HCT116 (cell line): ENCODE data around the gene ATXN7L1. TPM values are rescaled to one million over a fixed set of nuclear protein-coding genes. Genes with fewer than 3 reads are reported as not detected.

ENCODE experiments used
- ATAC-seq: fragments of 200-7000 bp; cut with Tn5 transposase; 2 replicates; pipeline ENCODE4 v1.9.1; 2020; ENCODE audit warnings: mild to moderate bottlenecking, moderate library complexity
- BruUV-seq: library from RNA; stranded (reverse); fragments of 400-500 nt; replicated peaks from 2 replicates; lab custom pipeline; 2021; lab: Mats Ljungman, UMichigan
- CTCF ChIA-PET: fragments of 300-600 bp; sonication (Branson Sonifier 250); formaldehyde crosslinking; loops from one replicate; lab custom pipeline; 2021; ENCODE audit warnings: antibody characterized with exemption; lab: Charles Lee
- POLR2A ChIA-PET: fragments of 300-600, 350-600 bp; sonication (Branson Sonifier 250); formaldehyde crosslinking; loops from one replicate; lab custom pipeline; 2021; ENCODE audit warnings: antibody characterized with exemption; lab: Charles Lee
- RAD21 ChIA-PET, 2 experiments: fragments of 300-600 bp; sonication (Branson Sonifier 250); formaldehyde crosslinking; loops; one replicate each; lab custom pipeline; 2023; ENCODE audit warnings: low total read pairs in 2 of 2; ENCODE audit not compliant: uncharacterized antibody in 2 of 2, unreplicated experiment in 2 of 2, low non-redundant PET in 1 of 2; lab: Charles Lee
- DNase-seq: peaks from one replicate; pipeline ENCODE4 v3.0.0-alpha.2; 2010; ENCODE audit warnings: low read depth, low spot score
- H2AFZ ChIP-seq: fragments of 200-600 bp; shearing (Covaris generic), sonication (generic); 2 replicates; pipeline ENCODE4 v1.6.1; 2017; ENCODE audit warnings: low read depth, mixed run types, mixed read lengths, antibody characterized with exemption, low read length; ENCODE audit not compliant: poor library complexity, severe bottlenecking
- H3K27ac ChIP-seq: 2 replicates; pipeline ENCODE4 v1.5.1; 2012; ENCODE audit warnings: low read depth, low read length
- H3K27me3 ChIP-seq: fragments of 200-600 bp; sonication (generic); 2 replicates; pipeline ENCODE4 v1.6.1; 2016; ENCODE audit warnings: mixed run types, low read length, mixed read lengths; ENCODE audit not compliant: insufficient read depth
- H3K36me3 ChIP-seq, 2 experiments: fragments of 200-500 bp in 1 of 2; fragments of 200-600 bp in 1 of 2; sonication (Bioruptor generic) in 1 of 2; sonication (generic) in 1 of 2; 2 replicates each; pipeline versions ENCODE4 v1.5.1 to v1.6.1; 2014 to 2016; ENCODE audit warnings: low read length in 2 of 2, inconsistent platforms in 1 of 2, mixed read lengths in 1 of 2, mixed run types in 1 of 2; ENCODE audit not compliant: insufficient read depth in 2 of 2, control insufficient read depth in 1 of 2
- H3K4me1 ChIP-seq, 2 experiments: fragments of 200-600 bp in 1 of 2; sonication (generic) in 1 of 2; 2 replicates each; pipeline versions ENCODE4 v1.5.1 to v1.6.1; 2012 to 2017; ENCODE audit warnings: low read length in 2 of 2, inconsistent platforms in 1 of 2, mild to moderate bottlenecking in 1 of 2, mixed read lengths in 1 of 2, mixed run types in 1 of 2, moderate library complexity in 1 of 2; ENCODE audit not compliant: insufficient read depth in 2 of 2, control insufficient read depth in 1 of 2
- H3K4me2 ChIP-seq: fragments of 200-600 bp; sonication (generic); 2 replicates; pipeline ENCODE4 v1.6.1; 2017; ENCODE audit warnings: mixed run types, low read length, mixed read lengths
- H3K4me3 ChIP-seq, 2 experiments: fragments of 200-600 bp in 1 of 2; sonication (generic) in 1 of 2; replicated peaks in 1 of 2; 2 replicates each; pipeline ENCODE4 v1.5.1; 2011 to 2016; ENCODE audit warnings: low read length in 2 of 2, control low read depth in 1 of 2, low read depth in 1 of 2, mild to moderate bottlenecking in 1 of 2, mixed read lengths in 1 of 2, mixed run types in 1 of 2
- H3K79me2 ChIP-seq: fragments of 200-600 bp; sonication (generic); 2 replicates; pipeline ENCODE4 v1.6.1; 2017; ENCODE audit warnings: mild to moderate bottlenecking, mixed run types, low read length, moderate library complexity, mixed read lengths; ENCODE audit not compliant: insufficient read depth
- H3K9ac ChIP-seq: fragments of 200-600 bp; sonication (generic); 2 replicates; pipeline ENCODE4 v1.6.1; 2016; ENCODE audit warnings: low read length, mixed read lengths
- H3K9me2 ChIP-seq: fragments of 200-600 bp; sonication (generic), shearing (Covaris generic); 2 replicates; pipeline ENCODE4 v1.6.1; 2017; ENCODE audit warnings: mixed run types, mild to moderate bottlenecking, moderate library complexity; ENCODE audit not compliant: insufficient read depth
- H3K9me3 ChIP-seq, 2 experiments: fragments of 200-500 bp in 1 of 2; fragments of 200-600 bp in 1 of 2; sonication (Bioruptor generic) in 1 of 2; sonication (generic) in 1 of 2; 2 replicates each; pipeline ENCODE4 v1.6.1; 2014 to 2017; ENCODE audit warnings: low read length in 2 of 2, mixed read lengths in 2 of 2, inconsistent platforms in 1 of 2, low read depth in 1 of 2, mild to moderate bottlenecking in 1 of 2, mixed run types in 1 of 2, moderate library complexity in 1 of 2; ENCODE audit not compliant: control insufficient read depth in 1 of 2, insufficient read depth in 1 of 2
- H4K20me1 ChIP-seq: fragments of 200-600 bp; sonication (generic), shearing (Covaris generic); 2 replicates; pipeline ENCODE4 v1.6.1; 2017; ENCODE audit warnings: mixed run types, mild to moderate bottlenecking, moderate library complexity; ENCODE audit not compliant: insufficient read depth
- CBX3 ChIP-seq: IDR thresholded peaks from 2 replicates; pipeline ENCODE4 v1.6.1; 2012; ENCODE audit warnings: low read depth
- CEBPB ChIP-seq: IDR thresholded peaks from 2 replicates; pipeline ENCODE4 v1.6.1; 2012; ENCODE audit warnings: low read depth
- EGR1 ChIP-seq: IDR thresholded peaks from 2 replicates; pipeline ENCODE4 v1.6.1; 2012; ENCODE audit warnings: low read depth
- ELF1 ChIP-seq: IDR thresholded peaks from 2 replicates; pipeline ENCODE4 v1.6.1; 2012; ENCODE audit warnings: low read depth, borderline replicate concordance
- EZH2 ChIP-seq: fragments of 200-600 bp; sonication (generic); IDR thresholded peaks from 2 replicates; pipeline ENCODE4 v1.6.1; 2017; ENCODE audit warnings: antibody characterized with exemption, mixed run types
- FOSL1 ChIP-seq: IDR thresholded peaks from 2 replicates; pipeline ENCODE4 v1.6.1; 2012; ENCODE audit warnings: low read depth
- JUND ChIP-seq: IDR thresholded peaks from 2 replicates; pipeline ENCODE4 v1.6.1; 2012
- POLR2A ChIP-seq: IDR thresholded peaks from 2 replicates; pipeline ENCODE4 v1.7.0; 2011; ENCODE audit warnings: borderline replicate concordance; ENCODE audit not compliant: insufficient read depth, insufficient read length; ENCODE audit errors: extremely low read depth
- POLR2AphosphoS5 ChIP-seq: IDR thresholded peaks from 2 replicates; pipeline ENCODE4 v1.6.1; 2011; ENCODE audit warnings: mild to moderate bottlenecking, low read depth, low read length, moderate library complexity
- RAD21 ChIP-seq: IDR thresholded peaks from 2 replicates; pipeline ENCODE4 v1.6.1; 2012; ENCODE audit warnings: low read depth, mild to moderate bottlenecking
- SIN3A ChIP-seq: IDR thresholded peaks from 2 replicates; pipeline ENCODE4 v1.6.1; 2012; ENCODE audit warnings: low read depth
- SP1 ChIP-seq: IDR thresholded peaks from 2 replicates; pipeline ENCODE4 v1.6.1; 2012; ENCODE audit warnings: low read depth
- TCF7L2 ChIP-seq: IDR thresholded peaks from 2 replicates; pipeline ENCODE4 v1.7.0; 2011; ENCODE audit warnings: borderline replicate concordance, inconsistent platforms; ENCODE audit not compliant: insufficient read depth, insufficient read length; ENCODE audit errors: extremely low read depth
- intact Hi-C: fragments of 100-400 bp; cut with micrococcal nuclease; formaldehyde crosslinking; loops from 2 replicates; pipeline ENCODE4 v1.10.0; 2022
- total RNA-seq: library from RNA; stranded (reverse); gene quantifications from one replicate; pipeline ENCODE4 v1.2.1, GENCODE V29; 2021; ENCODE audit not compliant: unreplicated experiment
- TF ChIP-seq, protein P1 (sequence below): IDR thresholded peaks from 2 replicates; pipeline ENCODE4 v1.6.1; 2011; ENCODE audit warnings: mild to moderate bottlenecking, low read length, moderate library complexity; ENCODE audit not compliant: insufficient replicate concordance; ENCODE audit errors: extremely low read depth
- TF ChIP-seq, protein P2 (sequence below): IDR thresholded peaks from 2 replicates; pipeline ENCODE4 v1.6.1; 2012
- TF ChIP-seq, protein P3 (sequence below): IDR thresholded peaks from 2 replicates; pipeline ENCODE4 v1.6.1; 2012

The ATXN7L1 gene
- total RNA-seq, 1 experiment from 2014 or later: 11.5 TPM

DNA sequence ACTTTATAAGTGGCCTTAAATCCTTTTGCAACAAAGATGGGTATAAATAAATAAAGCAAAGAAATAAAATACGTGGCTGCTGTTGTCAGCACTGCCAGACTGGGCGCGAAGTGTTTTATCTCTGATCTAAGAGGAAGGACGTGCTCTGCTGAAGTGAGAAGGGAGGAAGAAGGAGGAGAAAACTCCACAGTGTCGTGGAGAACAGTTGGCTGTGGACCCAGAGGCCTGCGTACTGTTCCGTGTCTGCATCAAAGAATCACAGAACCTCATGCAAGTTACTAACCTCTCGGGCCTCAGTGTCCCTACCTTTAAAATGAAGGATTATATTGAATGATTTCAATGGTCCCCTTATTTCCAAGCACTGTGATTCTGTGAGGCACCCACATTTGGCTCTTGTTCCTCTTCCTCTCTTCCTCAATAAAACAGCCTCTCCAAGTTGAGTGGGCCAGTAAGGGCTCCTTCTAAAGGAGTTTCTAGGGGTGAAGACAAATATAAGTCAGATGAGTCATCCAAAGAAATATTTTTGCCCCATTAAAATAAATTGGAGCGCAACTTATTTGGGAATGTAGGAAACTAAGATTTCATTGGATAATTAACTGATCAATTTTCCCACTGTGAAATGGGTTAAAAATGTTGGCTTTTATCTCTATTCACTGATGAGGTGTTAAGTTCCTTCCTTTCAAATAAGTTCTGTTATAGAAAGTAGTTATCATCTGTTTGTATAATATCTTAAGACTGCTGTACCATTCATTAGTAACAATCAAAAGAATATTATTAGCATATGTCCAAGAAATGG lies 168.2 kb downstream of the ATXN7L1 start:
- H2AFZ ChIP-seq: no peak overlapping the region
- CTCF ChIA-PET: no interaction called here
- H3K36me3 ChIP-seq: no peaks in the 10 kb centered on the region
- no peak overlapping the region for H3K9ac ChIP-seq
- no peak overlapping the region for H3K4me2 ChIP-seq
- no peak for DNase-seq
- no TSS peak for BruUV-seq
- H3K9me3 ChIP-seq: peaks cover 7 to 12% of the 10 kb centered on the region in 2 experiments; a peak in 3 of 4 replicates
- no peaks in the 10 kb centered on the region for H4K20me1 ChIP-seq
- TF ChIP-seq JUND (no peak), TCF7L2 (no peak), POLR2AphosphoS5 (no peak), ELF1 (no peak)
- POLR2A ChIA-PET: no interaction called here
- H3K4me1 ChIP-seq: no peaks in the 10 kb centered on the region
- ATAC-seq: no peak
- no peaks in the 10 kb centered on the region for H3K9me2 ChIP-seq
- no peak overlapping the region for H3K4me3 ChIP-seq
- RAD21 ChIA-PET: no interaction called here
- intact Hi-C loops: no loop called here
- H3K27ac ChIP-seq: no peak overlapping the region
- no peaks in the 10 kb centered on the region for H3K27me3 ChIP-seq
- H3K79me2 ChIP-seq: no peaks in the 10 kb centered on the region

DNA sequence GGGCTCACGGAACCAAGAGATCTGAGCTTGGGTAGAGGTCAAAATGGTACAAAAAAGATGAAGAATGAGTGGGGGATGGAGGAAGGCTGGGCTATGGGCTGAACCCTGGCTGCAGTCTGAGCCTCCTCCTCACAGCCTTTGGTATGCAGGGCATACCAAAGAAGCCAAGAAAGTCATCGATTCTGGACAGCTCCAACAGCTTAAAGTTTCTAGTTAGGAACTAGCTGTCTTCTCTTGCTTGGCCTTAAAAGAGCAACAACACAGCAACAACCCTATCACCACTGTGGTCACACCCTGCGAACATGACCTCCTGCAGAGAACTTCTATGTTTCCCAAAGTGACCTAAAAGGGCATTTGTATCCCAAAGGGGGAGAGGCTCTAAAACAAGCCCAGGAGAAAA lies 169.0 kb downstream of the ATXN7L1 start:
- intact Hi-C loops: no loop called here
- Histone ChIP-seq H3K9me2 (no peaks in the 10 kb centered on the region), H2AFZ (no peak overlapping the region), H3K79me2 (no peaks in the 10 kb centered on the region), H3K4me3 (no peak overlapping the region), H3K4me1 (no peaks in the 10 kb centered on the region), H3K9me3 (peaks cover 7 to 12% of the 10 kb centered on the region in 2 experiments; a peak in 3 of 4 replicates), H3K27me3 (no peaks in the 10 kb centered on the region), H3K36me3 (no peaks in the 10 kb centered on the region), H3K9ac (no peak overlapping the region), H3K4me2 (no peak overlapping the region), H3K27ac (no peak overlapping the region), H4K20me1 (no peaks in the 10 kb centered on the region)
- ATAC-seq (no peak), DNase-seq (no peak)
- RAD21 ChIA-PET: no interaction called here
- no TSS peak for BruUV-seq
- CTCF ChIA-PET: no interaction called here
- POLR2A ChIA-PET: no interaction called here
- TF ChIP-seq EGR1 (no peak), EZH2 (no peak), POLR2AphosphoS5 (no peak), RAD21 (no peak), TCF7L2 (no peak), SIN3A (no peak), SP1 (no peak), CEBPB (no peak), ELF1 (no peak), CBX3 (no peak), FOSL1 (no peak), POLR2A (no peak)
- TF ChIP-seq, protein P1, sequence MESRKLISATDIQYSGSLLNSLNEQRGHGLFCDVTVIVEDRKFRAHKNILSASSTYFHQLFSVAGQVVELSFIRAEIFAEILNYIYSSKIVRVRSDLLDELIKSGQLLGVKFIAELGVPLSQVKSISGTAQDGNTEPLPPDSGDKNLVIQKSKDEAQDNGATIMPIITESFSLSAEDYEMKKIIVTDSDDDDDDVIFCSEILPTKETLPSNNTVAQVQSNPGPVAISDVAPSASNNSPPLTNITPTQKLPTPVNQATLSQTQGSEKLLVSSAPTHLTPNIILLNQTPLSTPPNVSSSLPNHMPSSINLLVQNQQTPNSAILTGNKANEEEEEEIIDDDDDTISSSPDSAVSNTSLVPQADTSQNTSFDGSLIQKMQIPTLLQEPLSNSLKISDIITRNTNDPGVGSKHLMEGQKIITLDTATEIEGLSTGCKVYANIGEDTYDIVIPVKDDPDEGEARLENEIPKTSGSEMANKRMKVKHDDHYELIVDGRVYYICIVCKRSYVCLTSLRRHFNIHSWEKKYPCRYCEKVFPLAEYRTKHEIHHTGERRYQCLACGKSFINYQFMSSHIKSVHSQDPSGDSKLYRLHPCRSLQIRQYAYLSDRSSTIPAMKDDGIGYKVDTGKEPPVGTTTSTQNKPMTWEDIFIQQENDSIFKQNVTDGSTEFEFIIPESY: no peak
- TF ChIP-seq, protein P2, sequence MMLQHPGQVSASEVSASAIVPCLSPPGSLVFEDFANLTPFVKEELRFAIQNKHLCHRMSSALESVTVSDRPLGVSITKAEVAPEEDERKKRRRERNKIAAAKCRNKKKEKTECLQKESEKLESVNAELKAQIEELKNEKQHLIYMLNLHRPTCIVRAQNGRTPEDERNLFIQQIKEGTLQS: no peak
- TF ChIP-seq, protein P3, sequence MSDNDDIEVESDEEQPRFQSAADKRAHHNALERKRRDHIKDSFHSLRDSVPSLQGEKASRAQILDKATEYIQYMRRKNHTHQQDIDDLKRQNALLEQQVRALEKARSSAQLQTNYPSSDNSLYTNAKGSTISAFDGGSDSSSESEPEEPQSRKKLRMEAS: no peak
